Heart left ventricle (tissue), 16 donors: Measurements from ENCODE around the gene EMD. TPM values are rescaled to one million over a fixed set of nuclear protein-coding genes. Genes with fewer than 3 reads are reported as not detected.

Source experiments
- ATAC-seq, 4 donors: fragments of 200-7000 bp; cut with Tn5 transposase; one replicate each; pipeline ENCODE4 v1.9.1; 2020 to 2022; ENCODE audit warnings: moderate library complexity in 4 of 4, mild to moderate bottlenecking in 3 of 4, moderate number of reproducible peaks in 1 of 4
- DNase-seq, 5 donors: peaks; one replicate each; pipeline ENCODE4 v3.0.0-alpha.2; 2020
- H3K27ac ChIP-seq, 12 donors: fragments of 200-600 bp; sonication (generic) in 4 of 12; one replicate each; pipeline versions ENCODE4 v1.5.0 to v1.8.0; 2016 to 2022; ENCODE audit warnings: mild to moderate bottlenecking in 2 of 12
- H3K27me3 ChIP-seq, 9 donors: fragments of 200-600 bp; sonication (generic) in 2 of 9; one replicate each; pipeline versions ENCODE4 v1.5.1 to v1.8.0; 2016 to 2022; ENCODE audit warnings: mild to moderate bottlenecking in 3 of 9
- H3K36me3 ChIP-seq, 9 donors: fragments of 200-600 bp; sonication (generic) in 2 of 9; one replicate each; pipeline versions ENCODE4 v1.5.0 to v1.8.0; 2018 to 2022; ENCODE audit warnings: mild to moderate bottlenecking in 2 of 9
- H3K4me1 ChIP-seq, 12 donors: fragments of 200-600 bp; sonication (generic) in 4 of 12; one replicate each; pipeline versions ENCODE4 v1.5.0 to v1.8.0; 2016 to 2022; ENCODE audit warnings: mild to moderate bottlenecking in 3 of 12
- H3K4me3 ChIP-seq, 12 donors: fragments of 200-600 bp; sonication (generic) in 4 of 12; one replicate each; pipeline versions ENCODE4 v1.5.0 to v1.8.0; 2017 to 2022; ENCODE audit warnings: mild to moderate bottlenecking in 9 of 12, moderate library complexity in 4 of 12
- H3K9me3 ChIP-seq, 12 donors: fragments of 200-600 bp; sonication (generic) in 4 of 12; one replicate each; pipeline versions ENCODE4 v1.5.0 to v1.8.0; 2016 to 2022; ENCODE audit warnings: mild to moderate bottlenecking in 1 of 12
- CTCF ChIP-seq, 12 donors: fragments of 200-600 bp; sonication (generic) in 4 of 12; IDR thresholded peaks; one replicate each; pipeline versions ENCODE4 v1.5.0 to v1.8.0; 2018 to 2022; ENCODE audit warnings: antibody characterized with exemption in 12 of 12, mild to moderate bottlenecking in 5 of 12
- POLR2A ChIP-seq, 2 donors: fragments of 450-650 bp; IDR thresholded peaks; one replicate each; pipeline ENCODE4 v1.6.1; 2017; ENCODE audit warnings: antibody characterized with exemption in 2 of 2, mild to moderate bottlenecking in 2 of 2, moderate library complexity in 2 of 2
- WGBS, 4 donors: extraction: QIAGEN DNeasy Blood & Tissue Kit in 2 of 4; methylation state at CpG; one replicate each; pipeline versions ENCODE4 v1.1.5 to v1.1.7; 2013 to 2018; 5-methylcytosine and 5-hydroxymethylcytosine counted together
- intact Hi-C, 10 donors: fragments of 100-400 bp; cut with DNase I; formaldehyde crosslinking; loops; one replicate each; pipeline versions ENCODE4 v1.11.1 to v1.14.2; 2022
- long read RNA-seq, 3 donors: library from polyadenylated mRNA; unstranded; transcript quantifications; one replicate each; pipeline ENCODE4 v2.0.0, GENCODE V29; 2020 to 2021
- polyA plus RNA-seq, 2 donors: library from polyadenylated mRNA; stranded (reverse); fragments of 200-250 nt; gene quantifications; one replicate each; pipeline ENCODE4 v1.2.3, GENCODE V29; 2013
- total RNA-seq, 9 donors: library from RNA; depleted of rRNA in 2 of 9; stranded (reverse); fragments of >200 nt in 2 of 9; fragmentation: NEBNext Ultra II Directional in 3 of 9; extraction: Animal tissue kit (Norgen Biotek cat#: 25700) in 3 of 9; gene quantifications; one replicate each; pipeline versions ENCODE4 v1.1.0 to v1.2.4, GENCODE V29; 2016 to 2023
- donor health status: ischemic (EF 13 %, LVEDD 7.1; RV severe dilation, severe dysfunction).
- donor health status: healthy with polysubstance abuse.
- donor health status: DM: no; HTN: yes; CAD: no.
- donor health status: DM: no; HTN: no; CAD: no.
- donor health status: ischemic (EF 25% LVEDD 6.9; RV normal size, moderate dysfunction).
- donor health status: ischemic (EF 25% LVEDD 5.7; RV mildly dilated, moderate dysfunction).
- donor health status: healthy.
- donor health status: DM: yes; HTN: yes; CAD: no.
- donor health status: ischemic (EF 35%, LVEDD 5.7; RV mildly dilated, moderate dysfunction).
- donor health status: nonischemic (EF 11% LVEDD 7.7; RV severe dilation, severe dysfunction).
- donor health status: DM: yes; HTN: yes; CAD: no.
- donor health status: PGD.
- donor health status: ischemic (EF 29% LVEDD 5.4; RV normal size, mild dysfunction).
- donor health status: nonischemic (EF 23%, LVEDD 6.1; RV moderate dilation, normal function).

The EMD gene
- total RNA-seq (10 to 100 TPM; 37.6 to 76.8 (median 52.8) TPM), polyA plus RNA-seq (100 to 1,000 TPM in 1 of 2 donors, 10 to 100 TPM in 1; 71.9 to 152 TPM)
- long read RNA-seq, donor 1, transcript EMD-202 (6 exons, 1,379 nt), result major isoform, 22 of 31 reads
- long read RNA-seq, donor 1, partial matches to known transcripts, result 0 of 31 reads
- long read RNA-seq, donor 1, other reads (novel, unspliced or antisense), result 6 of 31 reads
- long read RNA-seq, donor 2, transcript EMD-202 (6 exons, 1,379 nt), result major isoform, 113 of 123 reads
- long read RNA-seq, donor 2, partial matches to known transcripts, result 0 of 123 reads
- long read RNA-seq, donor 2, other reads (novel, unspliced or antisense), result 7 of 123 reads
- long read RNA-seq, donor 3, transcript EMD-202 (6 exons, 1,379 nt), result major isoform, 25 of 30 reads
- long read RNA-seq, donor 3, partial matches to known transcripts, result 0 of 30 reads
- long read RNA-seq, donor 3, other reads (novel, unspliced or antisense), result 2 of 30 reads

GRCh38 chrX:154378799-154379568 is at the start of gene EMD:
Gene EMD, plus strand, starts transcription at chrX:154379295. Its CDS starts 190 bp downstream, at chrX:154379485.
- Histone ChIP-seq H3K9me3 (peaks cover 0 to 8% (median 0%) of the 10 kb centered on the region in 12 donors), H3K4me1 (peaks cover 0 to 29% (median 11%) of the 10 kb centered on the region in 12 donors), H3K27me3 (no peaks in the 10 kb centered on the region), H3K4me3 (peak within 1 kb of the TSS; percentile 67 to 97 (median 82)), H3K27ac (peak within 1 kb of the TSS; percentile 95 to 100 (median 98)), H3K36me3 (peaks cover 0 to 18% (median 5%) of the 10 kb centered on the region in 9 donors)
- intact Hi-C loops, result loop anchor here in 2 of 10 donors (5.0 to 10.0 kb wide), 2 partner anchors 56 to 148 kb away; partner anchors contain the start of gene GDI1 (in 1 of the 2)
- TF ChIP-seq POLR2A (IDR thresholded peaks at IDR 0.05), result peak; percentile 4 to 82
- no peak for TF ChIP-seq CTCF (IDR thresholded peaks at IDR 0.05)
- peak; percentile 90 to 93 (median 93) for ATAC-seq
- peak; percentile 96 to 99 (median 98) for DNase-seq
- 0 to 51% (median 23%) methylated on average over 80 to 103 of the region's 103 CpGs for WGBS, 4 donors

- 88 to 97% (median 94%) methylated on average over 29 of the region's 29 CpGs for WGBS, 4 donors
- peak in 1 of 4 donors; percentile 13 for ATAC-seq
- H3K36me3 ChIP-seq, result no peaks in the 10 kb centered on the region
These were observed 46.5 kb upstream of the EMD start for GRCh38 chrX:154332561-154332960.

GRCh38 chrX:154333116-154333515 is 46.0 kb upstream of the EMD start:
- ATAC-seq, result no peak
- 85 to 97% (median 94%) methylated on average over 9 of the region's 9 CpGs for WGBS, 4 donors
- Histone ChIP-seq H3K36me3 (no peaks in the 10 kb centered on the region), H3K4me1 (peaks cover 0 to 10% (median 0%) of the 10 kb centered on the region in 12 donors), H3K4me3 (no peak overlapping the region), H3K9me3 (no peaks in the 10 kb centered on the region), H3K27ac (no peak overlapping the region), H3K27me3 (peaks cover 0 to 5% (median 0%) of the 10 kb centered on the region in 9 donors)
- peak in 1 of 5 donors; percentile 13 for DNase-seq
- intact Hi-C loops, result no loop called here
- TF ChIP-seq POLR2A (IDR thresholded peaks at IDR 0.05), result no peak
- TF ChIP-seq CTCF (IDR thresholded peaks at IDR 0.05), result no peak

More at GRCh38 chrX:154332561-154332960, 46.5 kb upstream of the EMD start:
- no peak overlapping the region for H3K27ac ChIP-seq
- peaks cover 0 to 15% (median 2%) of the 10 kb centered on the region in 12 donors for H3K4me1 ChIP-seq
- no peaks in the 10 kb centered on the region for H3K9me3 ChIP-seq
- intact Hi-C loops, result no loop called here
- no peak overlapping the region for H3K4me3 ChIP-seq
- no peak for TF ChIP-seq CTCF (IDR thresholded peaks at IDR 0.05)
- TF ChIP-seq POLR2A (IDR thresholded peaks at IDR 0.05), result no peak
- DNase-seq, result peak in 1 of 5 donors; percentile 14
- H3K27me3 ChIP-seq, result peaks cover 0 to 5% (median 0%) of the 10 kb centered on the region in 9 donors
